Testis (tissue), 3 donors: Measurements from ENCODE around the gene METRNL. TPM values are rescaled to one million over a fixed set of nuclear protein-coding genes. Genes with fewer than 3 reads are reported as not detected.
"Not testable (repeated sequence)": the region's sequence is repeated elsewhere in the genome, so short reads cannot be mapped to it uniquely, and the experiment has no call there.

Experiments
- DNase-seq: peaks from one replicate; pipeline ENCODE4 v3.0.0-alpha.2; 2019
- H3K27ac ChIP-seq, 2 donors: fragments of 200-600 bp; sonication (generic); one replicate each; pipeline ENCODE4 v1.5.1; 2019
- H3K27me3 ChIP-seq: fragments of 200-600 bp; sonication (generic); one replicate; pipeline ENCODE4 v1.5.1; 2019
- H3K36me3 ChIP-seq: fragments of 200-600 bp; sonication (generic); one replicate; pipeline ENCODE4 v1.5.1; 2017; ENCODE audit warnings: low read depth; ENCODE audit errors: missing control alignments
- H3K4me1 ChIP-seq: fragments of 200-600 bp; sonication (generic); one replicate; pipeline ENCODE4 v1.5.1; 2019
- H3K4me3 ChIP-seq, 2 donors: fragments of 200-600 bp; sonication (generic); one replicate each; pipeline ENCODE4 v1.5.1; 2017 to 2019
- H3K9me3 ChIP-seq: fragments of 200-600 bp; sonication (generic); one replicate; pipeline ENCODE4 v1.5.1; 2017
- POLR2A ChIP-seq: fragments of 450-650 bp; IDR thresholded peaks from one replicate; pipeline ENCODE4 v1.6.1; 2017; ENCODE audit warnings: antibody characterized with exemption, mild to moderate bottlenecking, moderate library complexity
- WGBS, 2 donors: methylation state at CpG; one replicate each; pipeline ENCODE4 v1.1.5; 2018; 5-methylcytosine and 5-hydroxymethylcytosine counted together
- intact Hi-C: fragments of 100-400 bp; cut with DNase I; formaldehyde crosslinking; loops from one replicate; pipeline ENCODE4 v1.15.1; 2023; ENCODE audit warnings: low total_unique reads
- polyA plus RNA-seq: library from polyadenylated mRNA; stranded (reverse); fragments of 350-450 nt; fragmentation: Illumina TruSeq; extraction: RNeasy Lipid Tissue Mini Kit (QIAGEN cat#74804); gene quantifications from one replicate; pipeline ENCODE4 v1.2.3, GENCODE V29; 2014; ENCODE audit warnings: low read depth, low replicate concordance; ENCODE audit not compliant: insufficient read depth
- total RNA-seq, 2 donors: library from RNA; depleted of rRNA; stranded (reverse); fragments of >200 nt; gene quantifications; one replicate each; pipeline ENCODE4 v1.2.3, GENCODE V29; 2016
- TF ChIP-seq, protein P1 (sequence below), 3 experiments: fragments of 450-650 bp in 2 of 3; fragments of 200-600 bp in 1 of 3; sonication (generic) in 1 of 3; IDR thresholded peaks; one replicate each; pipeline ENCODE4 v1.5.1; 2016 to 2019; ENCODE audit warnings: antibody characterized with exemption in 3 of 3, mild to moderate bottlenecking in 2 of 3, moderate library complexity in 1 of 3

Gene METRNL
- total and polyA plus RNA-seq, 3 donors from 2014 or later, result 54.6 to 86.1 (median 56.1) TPM

DNA sequence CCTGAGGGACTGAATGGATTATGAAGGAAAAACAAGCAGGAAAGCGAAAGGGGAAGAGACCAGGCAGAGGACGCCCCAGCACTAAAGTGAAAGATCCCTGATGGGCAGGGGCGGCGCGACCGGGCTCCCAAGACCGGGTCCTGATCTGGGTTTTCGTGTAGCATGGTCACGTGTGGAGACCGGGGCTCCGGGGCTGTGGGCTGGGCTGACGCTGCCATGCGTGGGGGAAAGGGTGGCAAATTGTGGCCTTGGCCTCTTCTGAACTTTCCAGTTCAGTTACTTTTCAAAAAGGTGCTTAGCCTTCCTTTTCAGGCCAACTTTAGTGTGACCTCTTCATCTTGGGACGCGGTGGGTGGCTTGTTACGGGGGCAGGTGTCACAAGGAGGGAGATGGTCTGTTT, 57.5 kb downstream of the METRNL start:
- intact Hi-C loops, result no loop called here
- H3K27me3 ChIP-seq, result no peaks in the 10 kb centered on the region
- WGBS, 2 donors, result 77 to 90% methylated on average over 16 of the region's 16 CpGs
- H3K9me3 ChIP-seq, result no peaks in the 10 kb centered on the region
- H3K4me3 ChIP-seq, result no peak overlapping the region
- no peak overlapping the region for H3K27ac ChIP-seq
- no peaks in the 10 kb centered on the region for H3K36me3 ChIP-seq
- H3K4me1 ChIP-seq, result no peaks in the 10 kb centered on the region
- TF ChIP-seq POLR2A, result no peak
- TF ChIP-seq, protein P1, sequence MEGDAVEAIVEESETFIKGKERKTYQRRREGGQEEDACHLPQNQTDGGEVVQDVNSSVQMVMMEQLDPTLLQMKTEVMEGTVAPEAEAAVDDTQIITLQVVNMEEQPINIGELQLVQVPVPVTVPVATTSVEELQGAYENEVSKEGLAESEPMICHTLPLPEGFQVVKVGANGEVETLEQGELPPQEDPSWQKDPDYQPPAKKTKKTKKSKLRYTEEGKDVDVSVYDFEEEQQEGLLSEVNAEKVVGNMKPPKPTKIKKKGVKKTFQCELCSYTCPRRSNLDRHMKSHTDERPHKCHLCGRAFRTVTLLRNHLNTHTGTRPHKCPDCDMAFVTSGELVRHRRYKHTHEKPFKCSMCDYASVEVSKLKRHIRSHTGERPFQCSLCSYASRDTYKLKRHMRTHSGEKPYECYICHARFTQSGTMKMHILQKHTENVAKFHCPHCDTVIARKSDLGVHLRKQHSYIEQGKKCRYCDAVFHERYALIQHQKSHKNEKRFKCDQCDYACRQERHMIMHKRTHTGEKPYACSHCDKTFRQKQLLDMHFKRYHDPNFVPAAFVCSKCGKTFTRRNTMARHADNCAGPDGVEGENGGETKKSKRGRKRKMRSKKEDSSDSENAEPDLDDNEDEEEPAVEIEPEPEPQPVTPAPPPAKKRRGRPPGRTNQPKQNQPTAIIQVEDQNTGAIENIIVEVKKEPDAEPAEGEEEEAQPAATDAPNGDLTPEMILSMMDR (IDR thresholded peaks at IDR 0.05), result no peak
- no peak for DNase-seq

DNA sequence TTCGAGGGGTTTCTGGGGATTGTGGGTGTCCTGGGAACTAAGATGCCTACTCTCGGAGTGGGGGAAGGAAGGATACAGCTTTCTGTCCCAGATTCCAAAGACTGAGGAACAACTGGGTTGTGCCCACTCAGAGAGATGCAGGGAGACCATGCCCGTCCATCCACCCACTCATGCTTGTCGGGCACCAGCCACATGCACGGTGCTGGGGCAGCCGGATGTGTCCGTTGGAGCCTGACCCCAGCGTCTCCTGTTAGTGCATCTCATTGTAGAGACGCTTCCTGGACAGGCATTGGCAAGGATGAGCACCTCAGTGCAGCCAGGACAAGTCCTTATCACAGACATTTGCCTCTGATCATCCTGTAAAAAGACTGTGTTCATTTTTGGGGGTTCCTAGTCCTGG, 58.1 kb downstream of the METRNL start:
- no peaks in the 10 kb centered on the region for H3K9me3 ChIP-seq
- intact Hi-C loops, result no loop called here
- no peak overlapping the region for H3K27ac ChIP-seq
- H3K4me1 ChIP-seq, result no peaks in the 10 kb centered on the region
- no peaks in the 10 kb centered on the region for H3K27me3 ChIP-seq
- H3K4me3 ChIP-seq, result no peak overlapping the region
- peak; percentile 5 for DNase-seq
- no peaks in the 10 kb centered on the region for H3K36me3 ChIP-seq
- TF ChIP-seq POLR2A, result no peak
- TF ChIP-seq, protein P1 (IDR thresholded peaks at IDR 0.05), result no peak
- WGBS, 2 donors, result 83 to 88% methylated on average over 9 of the region's 9 CpGs

DNA sequence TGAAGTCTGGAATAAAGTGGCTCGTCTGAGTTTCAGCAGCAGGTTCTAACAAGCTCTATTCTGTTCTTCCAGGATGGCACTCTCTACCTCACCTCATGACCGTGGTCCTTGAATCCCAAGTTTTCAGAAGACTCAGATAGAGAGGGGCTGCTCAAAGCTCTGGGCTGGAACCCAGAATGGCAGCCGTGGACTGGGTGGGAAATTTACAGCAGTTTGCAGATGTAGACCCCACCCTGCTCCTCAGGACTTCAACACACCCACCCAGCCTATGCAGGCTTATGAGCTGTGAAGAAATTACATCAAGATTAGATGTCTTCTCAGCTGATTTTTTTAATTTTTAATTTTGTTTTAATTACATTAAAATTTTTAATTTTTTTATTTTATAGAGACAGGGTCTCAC, 59.4 kb downstream of the METRNL start:
- no peaks in the 10 kb centered on the region for H3K4me1 ChIP-seq
- no peaks in the 10 kb centered on the region for H3K27me3 ChIP-seq
- intact Hi-C loops, result no loop called here
- no peaks in the 10 kb centered on the region for H3K36me3 ChIP-seq
- H3K9me3 ChIP-seq, result no peaks in the 10 kb centered on the region
- 83 to 84% methylated on average over 3 of the region's 3 CpGs for WGBS, 2 donors
- no peak for TF ChIP-seq POLR2A
- TF ChIP-seq, protein P1 (IDR thresholded peaks at IDR 0.05), result no peak
- DNase-seq, result peak; percentile 7
- H3K4me3 ChIP-seq, result no peak overlapping the region
- H3K27ac ChIP-seq, result no peak overlapping the region

DNA sequence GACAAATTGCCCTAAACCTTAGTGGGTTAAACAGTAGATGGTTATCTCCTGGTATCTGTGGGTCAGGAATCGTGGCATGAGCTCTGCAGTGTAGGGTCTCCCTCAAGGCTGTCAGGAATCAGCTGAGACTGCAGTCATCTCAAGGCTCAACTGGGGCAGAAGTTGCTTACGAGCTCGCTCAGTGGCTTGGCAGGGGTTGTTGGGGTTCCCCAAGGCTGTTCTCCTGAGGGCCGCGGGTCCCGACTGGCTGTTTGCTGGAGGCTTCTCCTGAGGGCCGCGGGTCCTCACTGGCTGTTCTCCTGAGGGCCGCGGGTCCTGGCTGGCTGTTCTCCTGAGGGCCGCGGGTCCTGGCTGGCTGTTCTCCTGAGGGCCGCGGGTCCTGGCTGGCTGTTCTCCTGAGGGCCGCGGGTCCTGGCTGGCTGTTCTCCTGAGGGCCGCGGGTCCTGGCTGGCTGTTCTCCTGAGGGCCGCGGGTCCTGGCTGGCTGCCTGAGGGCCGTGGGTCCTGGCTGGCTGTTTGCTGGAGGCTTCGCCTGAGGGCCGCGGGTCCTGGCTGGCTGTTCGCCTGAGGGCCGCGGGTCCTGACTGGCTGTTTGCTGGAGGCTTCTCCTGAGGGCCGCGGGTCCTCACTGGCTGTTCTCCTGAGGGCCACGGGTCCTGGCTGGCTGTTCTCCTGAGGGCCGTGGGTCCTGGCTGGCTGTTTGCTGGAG, 60.3 kb downstream of the METRNL start:
- peak; percentile 11 for DNase-seq
- 63 to 64% methylated on average over 3 to 19 of the region's 31 CpGs for WGBS, 2 donors

GRCh38 chr17:83140249-83140566, 60.8 kb downstream of the METRNL start:
- H3K4me3 ChIP-seq, H3K4me1 ChIP-seq, intact Hi-C loops, H3K27me3 ChIP-seq, H3K36me3 ChIP-seq, H3K9me3 ChIP-seq, H3K27ac ChIP-seq: not testable (repeated sequence)
- 62 to 79% methylated on average over 2 to 13 of the region's 13 CpGs for WGBS, 2 donors
- DNase-seq, result peak; percentile 12

More for the DNA sequence above, 60.3 kb downstream of the METRNL start:
- H3K36me3 ChIP-seq, intact Hi-C loops, H3K27me3 ChIP-seq, H3K27ac ChIP-seq, H3K4me3 ChIP-seq, H3K4me1 ChIP-seq, H3K9me3 ChIP-seq: not testable (repeated sequence)

- Histone ChIP-seq H3K36me3 (no peaks in the 10 kb centered on the region), H3K4me1 (no peaks in the 10 kb centered on the region), H3K9me3 (no peaks in the 10 kb centered on the region), H3K27me3 (no peaks in the 10 kb centered on the region), H3K27ac (no peak overlapping the region), H3K4me3 (no peak overlapping the region)
- 94 to 95% methylated on average over 4 of the region's 4 CpGs for WGBS, 2 donors
- intact Hi-C loops, result no loop called here
- TF ChIP-seq POLR2A, result no peak
- DNase-seq, result no peak
Measured at GRCh38 chr17:83142619-83143018, 63.2 kb downstream of the METRNL start.
